ENCODE data around the gene GRIN1. TPM values are rescaled to one million over a fixed set of nuclear protein-coding genes. Genes with fewer than 3 reads are reported as not detected.

The GRIN1 gene
- total and polyA plus RNA-seq, 2 donors (not counting 3 experiments of a cell fraction or from before 2014, with no cell fraction given) = not detected

- no peak for DNase-seq (ENCODE audit: low read depth, low spot score)
- no peak for FAIRE-seq
- no peaks in the 10 kb centered on the region for H3K36me3 ChIP-seq (ENCODE audit: control insufficient read depth in 2 of 2, extremely low read depth in 1 of 2, insufficient read depth in 2 of 2, low read length in 2 of 2)
- no peak overlapping the region for H3K4me3 ChIP-seq (replicated peaks in 1 of 3; ENCODE audit: insufficient read depth in 1 of 3, low read depth in 1 of 3, low read length in 3 of 3)
- H3K27ac ChIP-seq (ENCODE audit: insufficient read depth, low read depth, low read length) = no peak overlapping the region
- dilution Hi-C loops (cut with MboI; ENCODE audit: extremely low pct_ligation_motif_present, low sequenced_read_pairs) (no loop called here), intact Hi-C loops (cut with micrococcal nuclease) (no loop called here)
- ChIA-PET CTCF (interaction anchor here (1.2 to 1.5 kb wide), 2 partner anchors 9 to 14 kb away, joined by 4 to 12 read pairs; no protein-coding TSS in a partner anchor), POLR2A (no interaction called here)
- BruUV-seq (replicated peaks) = no TSS peak
- H3K4me1 ChIP-seq (ENCODE audit: control insufficient read depth, extremely low read depth, insufficient read depth, low read length) = peaks cover 3% of the 10 kb centered on the region
- H3K9me3 ChIP-seq (replicated peaks; ENCODE audit: control insufficient read depth, insufficient read depth, low read length) = no peaks in the 10 kb centered on the region
- no peaks in the 10 kb centered on the region for H3K79me2 ChIP-seq (ENCODE audit: control insufficient read depth, insufficient read depth, low read length)
- H4K20me1 ChIP-seq (replicated peaks; ENCODE audit: control insufficient read depth, extremely low read depth, insufficient read depth, low read length) = no peaks in the 10 kb centered on the region
- no peak overlapping the region for H3K9ac ChIP-seq (replicated peaks; ENCODE audit: extremely low read depth, insufficient read depth, low read length)
- H3K9me1 ChIP-seq (replicated peaks; ENCODE audit: control insufficient read depth, extremely low read depth, insufficient read depth, low read length) = no peaks in the 10 kb centered on the region
- no peak overlapping the region for H2AFZ ChIP-seq (ENCODE audit: low read depth, low read length)
- H3K4me2 ChIP-seq (ENCODE audit: insufficient read depth, low read length) = no peak overlapping the region
- peaks cover 16 to 29% of the 10 kb centered on the region in 2 experiments for H3K27me3 ChIP-seq (ENCODE audit: control insufficient read depth in 2 of 2, insufficient read depth in 2 of 2, low read length in 2 of 2)
- TF ChIP-seq EZH2 (IDR thresholded peaks at IDR 0.05; ENCODE audit: borderline replicate concordance, low read depth, low read length, severe bottlenecking) = no peak
- no peak for TF ChIP-seq FOS (IDR thresholded peaks at IDR 0.05; ENCODE audit: borderline replicate concordance, insufficient read depth, low read length)
- no peak for TF ChIP-seq POLR2A (IDR thresholded peaks at IDR 0.05; ENCODE audit: low read depth, low read length)
- TF ChIP-seq MYC (IDR thresholded peaks at IDR 0.05; ENCODE audit: low read depth, low read length) = no peak
- TF ChIP-seq GATA2 (IDR thresholded peaks at IDR 0.05; ENCODE audit: insufficient read depth, insufficient read length, low read depth, low read length) = no peak
- no peak for TF ChIP-seq MAX (IDR thresholded peaks at IDR 0.05; ENCODE audit: insufficient read depth, insufficient read length)
- no peak for TF ChIP-seq POLR2AphosphoS5 (IDR thresholded peaks at IDR 0.05; ENCODE audit: insufficient read depth, low read depth, low read length)
- TF ChIP-seq JUN (IDR thresholded peaks at IDR 0.05; ENCODE audit: borderline replicate concordance, insufficient read depth, insufficient read length, low read depth) = no peak
- TF ChIP-seq CTCF (IDR thresholded peaks at IDR 0.05; ENCODE audit: extremely low read depth in 1 of 2, insufficient read depth in 1 of 2, low read depth in 1 of 2, low read length in 2 of 2) = no peak
These were observed 22.9 kb downstream of the GRIN1 start for GRCh38 chr9:137161558-137162486.
